Measurements from ENCODE around the gene TC2N. TPM values are rescaled to one million over a fixed set of nuclear protein-coding genes. Genes with fewer than 3 reads are reported as not detected.

TC2N gene
- total and polyA plus RNA-seq, 2 of the 4 experiments (the other 2 are of a cell fraction): 0.03 to 0.18 TPM

DNA sequence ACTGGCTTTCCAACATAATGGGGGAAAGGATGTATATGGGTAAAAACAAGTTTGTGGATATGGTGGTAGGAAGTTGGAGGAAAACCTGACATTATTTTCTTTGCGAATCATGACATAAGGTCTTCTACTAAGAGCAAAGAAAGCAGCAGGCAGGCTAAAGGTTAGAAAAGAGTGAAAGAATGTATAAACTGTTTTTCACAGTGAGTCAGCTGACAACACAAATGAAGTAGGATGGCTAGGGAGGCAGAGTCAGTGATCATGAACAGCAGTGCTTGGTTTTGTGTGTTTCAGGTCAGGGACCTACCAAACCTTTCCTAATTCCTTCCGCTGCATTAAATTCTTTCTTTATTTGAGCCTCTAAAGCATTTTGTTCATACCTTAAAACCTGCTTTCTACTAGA is 89.1 kb downstream of the TC2N start:
- 80% methylated on average over 1 of the region's 2 CpGs; no CpG with 5 or more reads in 1 of the 2 experiments for WGBS, 2 experiments (ENCODE audit: extremely low coverage in 2 of 2, insufficient read length in 1 of 2)
- intact Hi-C loops (cut with micrococcal nuclease): no loop called here
- peak; percentile 76 for ATAC-seq (ENCODE audit: low read depth)

More for the DNA sequence above, 89.1 kb downstream of the TC2N start:
- H3K4me3 ChIP-seq (ENCODE audit: insufficient read depth, low read depth, low read length): no peak overlapping the region
- H3K4me2 ChIP-seq (ENCODE audit: low read depth, low read length): no peak overlapping the region
- no peak overlapping the region for H4K8ac ChIP-seq (ENCODE audit: low read depth in 2 of 2, low read length in 2 of 2)
- no peak overlapping the region for H3K9ac ChIP-seq (ENCODE audit: low read depth, low read length)
- H3K4me1 ChIP-seq (ENCODE audit: control insufficient read depth, insufficient read depth, low read length): no peaks in the 10 kb centered on the region
- ChIA-PET CTCF (no interaction called here), POLR2A (ENCODE audit: unreplicated experiment) (no interaction called here)
- no peak overlapping the region for H2BK20ac ChIP-seq (ENCODE audit: low read depth, low read length)
- dilution Hi-C loops (cut with HindIII; ENCODE audit: low sequenced_read_pairs, unreplicated experiment): no loop called here
- no peak overlapping the region for H3K14ac ChIP-seq (replicated peaks; ENCODE audit: low read depth, low read length)
- H3K4ac ChIP-seq (ENCODE audit: low read depth, low read length): no peak overlapping the region
- no peaks in the 10 kb centered on the region for H4K20me1 ChIP-seq (ENCODE audit: insufficient read depth, low read length)
- H2AFZ ChIP-seq (replicated peaks; ENCODE audit: low read length, poor library complexity): no peak overlapping the region
- in situ Hi-C loops (cut with MboI; ENCODE audit: low sequenced_read_pairs): no loop called here
- H2BK5ac ChIP-seq (ENCODE audit: low read depth, low read length, poor library complexity, severe bottlenecking): no peak overlapping the region
- no peak overlapping the region for H3K27ac ChIP-seq (ENCODE audit: insufficient read depth, low read length)
- peak; percentile 1 for DNase-seq
- no peaks in the 10 kb centered on the region for H3K27me3 ChIP-seq (ENCODE audit: control insufficient read depth, insufficient read depth, low read length)
- no peak overlapping the region for H3K18ac ChIP-seq (ENCODE audit: low read depth, low read length)
- H3K36me3 ChIP-seq (ENCODE audit: control insufficient read depth, insufficient read depth, low read length): no peaks in the 10 kb centered on the region
- no peak overlapping the region for H3K56ac ChIP-seq (ENCODE audit: extremely low read depth, insufficient read depth, low read length)
- H2AK9ac ChIP-seq (replicated peaks; ENCODE audit: low read depth, low read length, poor library complexity): no peak overlapping the region
- TF ChIP-seq BHLHE40 (IDR thresholded peaks at IDR 0.05; ENCODE audit: low read depth, low read length) (no peak), RFX5 (IDR thresholded peaks at IDR 0.05; ENCODE audit: low read depth, low read length) (no peak), RAD21 (IDR thresholded peaks at IDR 0.05; ENCODE audit: low read length) (no peak), FOS (IDR thresholded peaks at IDR 0.05; ENCODE audit: low read depth, low read length) (no peak), POLR2A (IDR thresholded peaks at IDR 0.05; ENCODE audit: low read depth, low read length) (no peak), RCOR1 (IDR thresholded peaks at IDR 0.05; ENCODE audit: insufficient replicate concordance, low read length) (no peak), SMC3 (IDR thresholded peaks at IDR 0.05; ENCODE audit: low read depth, low read length) (no peak), CEBPB (IDR thresholded peaks at IDR 0.05; ENCODE audit: low read depth, low read length) (no peak), CHD1 (IDR thresholded peaks at IDR 0.05; ENCODE audit: low read depth, low read length) (no peak), MXI1 (IDR thresholded peaks at IDR 0.05; ENCODE audit: borderline replicate concordance, low read depth, low read length) (no peak), MAZ (IDR thresholded peaks at IDR 0.05; ENCODE audit: borderline replicate concordance, low read depth, low read length) (no peak), NFE2L2 (IDR thresholded peaks at IDR 0.05; ENCODE audit: low read depth, low read length) (no peak), MAFK (IDR thresholded peaks at IDR 0.05; ENCODE audit: low read depth, low read length) (no peak)
- TF ChIP-seq, protein P1, sequence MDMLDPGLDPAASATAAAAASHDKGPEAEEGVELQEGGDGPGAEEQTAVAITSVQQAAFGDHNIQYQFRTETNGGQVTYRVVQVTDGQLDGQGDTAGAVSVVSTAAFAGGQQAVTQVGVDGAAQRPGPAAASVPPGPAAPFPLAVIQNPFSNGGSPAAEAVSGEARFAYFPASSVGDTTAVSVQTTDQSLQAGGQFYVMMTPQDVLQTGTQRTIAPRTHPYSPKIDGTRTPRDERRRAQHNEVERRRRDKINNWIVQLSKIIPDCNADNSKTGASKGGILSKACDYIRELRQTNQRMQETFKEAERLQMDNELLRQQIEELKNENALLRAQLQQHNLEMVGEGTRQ (IDR thresholded peaks at IDR 0.05; ENCODE audit: low read depth, low read length): no peak
- TF ChIP-seq, protein P2, sequence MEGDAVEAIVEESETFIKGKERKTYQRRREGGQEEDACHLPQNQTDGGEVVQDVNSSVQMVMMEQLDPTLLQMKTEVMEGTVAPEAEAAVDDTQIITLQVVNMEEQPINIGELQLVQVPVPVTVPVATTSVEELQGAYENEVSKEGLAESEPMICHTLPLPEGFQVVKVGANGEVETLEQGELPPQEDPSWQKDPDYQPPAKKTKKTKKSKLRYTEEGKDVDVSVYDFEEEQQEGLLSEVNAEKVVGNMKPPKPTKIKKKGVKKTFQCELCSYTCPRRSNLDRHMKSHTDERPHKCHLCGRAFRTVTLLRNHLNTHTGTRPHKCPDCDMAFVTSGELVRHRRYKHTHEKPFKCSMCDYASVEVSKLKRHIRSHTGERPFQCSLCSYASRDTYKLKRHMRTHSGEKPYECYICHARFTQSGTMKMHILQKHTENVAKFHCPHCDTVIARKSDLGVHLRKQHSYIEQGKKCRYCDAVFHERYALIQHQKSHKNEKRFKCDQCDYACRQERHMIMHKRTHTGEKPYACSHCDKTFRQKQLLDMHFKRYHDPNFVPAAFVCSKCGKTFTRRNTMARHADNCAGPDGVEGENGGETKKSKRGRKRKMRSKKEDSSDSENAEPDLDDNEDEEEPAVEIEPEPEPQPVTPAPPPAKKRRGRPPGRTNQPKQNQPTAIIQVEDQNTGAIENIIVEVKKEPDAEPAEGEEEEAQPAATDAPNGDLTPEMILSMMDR (conservative IDR thresholded peaks at IDR 0.05; ENCODE audit: low read depth, low read length): no peak
- TF ChIP-seq, protein P3, sequence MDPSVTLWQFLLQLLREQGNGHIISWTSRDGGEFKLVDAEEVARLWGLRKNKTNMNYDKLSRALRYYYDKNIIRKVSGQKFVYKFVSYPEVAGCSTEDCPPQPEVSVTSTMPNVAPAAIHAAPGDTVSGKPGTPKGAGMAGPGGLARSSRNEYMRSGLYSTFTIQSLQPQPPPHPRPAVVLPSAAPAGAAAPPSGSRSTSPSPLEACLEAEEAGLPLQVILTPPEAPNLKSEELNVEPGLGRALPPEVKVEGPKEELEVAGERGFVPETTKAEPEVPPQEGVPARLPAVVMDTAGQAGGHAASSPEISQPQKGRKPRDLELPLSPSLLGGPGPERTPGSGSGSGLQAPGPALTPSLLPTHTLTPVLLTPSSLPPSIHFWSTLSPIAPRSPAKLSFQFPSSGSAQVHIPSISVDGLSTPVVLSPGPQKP (IDR thresholded peaks at IDR 0.05; ENCODE audit: borderline replicate concordance, low read depth, low read length): no peak
- no peak overlapping the region for H4K91ac ChIP-seq (ENCODE audit: insufficient read depth, low read depth, low read length)
- no TSS peak for BruUV-seq (replicated peaks)
- no peak overlapping the region for H2BK120ac ChIP-seq (ENCODE audit: low read depth, low read length)
- H3K79me1 ChIP-seq (ENCODE audit: low read depth in 1 of 2, low read length in 2 of 2): no peaks in the 10 kb centered on the region
- H4K5ac ChIP-seq (ENCODE audit: low read depth, low read length): no peak overlapping the region
- no peak overlapping the region for H3K23ac ChIP-seq (ENCODE audit: low read depth, low read length)
- H2BK15ac ChIP-seq (ENCODE audit: low read depth, low read length): no peak overlapping the region
- no peaks in the 10 kb centered on the region for H3K9me1 ChIP-seq (ENCODE audit: insufficient read depth, low read length)
- H2AK5ac ChIP-seq (ENCODE audit: low read depth, low read length): no peak overlapping the region
- H3K9me3 ChIP-seq (ENCODE audit: control insufficient read depth, insufficient read depth, low read length): no peaks in the 10 kb centered on the region
